T-helper 1 cell treated with Interleukin-12 subunit alpha and Interleukin-12 subunit beta and Interleukin-4 antibody, amounts not matched to agents 30 μg/mL and 1 μg/mL, for 36 hours (primary cell): Measurements from ENCODE around the gene SDF2L1.

Experiments
- H3K27ac Mint-ChIP-seq: one replicate; pipeline ENCODE4 v1.8.0; 2021; ENCODE audit warnings: mild to moderate bottlenecking, mixed read lengths
- H3K27me3 Mint-ChIP-seq: one replicate; pipeline ENCODE4 v1.8.0; 2021; ENCODE audit warnings: low read depth, mixed read lengths
- H3K36me3 Mint-ChIP-seq: one replicate; pipeline ENCODE4 v1.8.0; 2021; ENCODE audit warnings: low read depth, mixed read lengths
- H3K4me1 Mint-ChIP-seq: one replicate; pipeline ENCODE4 v1.8.0; 2021; ENCODE audit warnings: low read depth, mixed read lengths
- H3K4me3 Mint-ChIP-seq: one replicate; pipeline ENCODE4 v1.8.0; 2021; ENCODE audit warnings: mild to moderate bottlenecking, moderate library complexity, mixed read lengths
- H3K9me3 Mint-ChIP-seq: one replicate; pipeline ENCODE4 v1.8.0; 2021; ENCODE audit warnings: mixed read lengths

The SDF2L1 gene

GRCh38 chr22:21679383-21679782, 37.3 kb downstream of the SDF2L1 start:
- peaks cover 3% of the 10 kb centered on the region for H3K36me3 Mint-ChIP-seq
- no peaks in the 10 kb centered on the region for H3K27me3 Mint-ChIP-seq
- H3K27ac Mint-ChIP-seq: no peak overlapping the region
- no peaks in the 10 kb centered on the region for H3K4me1 Mint-ChIP-seq
- no peak overlapping the region for H3K4me3 Mint-ChIP-seq
- no peaks in the 10 kb centered on the region for H3K9me3 Mint-ChIP-seq

- H3K4me3 Mint-ChIP-seq: no peak overlapping the region
- H3K4me1 Mint-ChIP-seq: no peaks in the 10 kb centered on the region
- H3K27ac Mint-ChIP-seq: no peak overlapping the region
- peaks cover 3% of the 10 kb centered on the region for H3K36me3 Mint-ChIP-seq
- no peaks in the 10 kb centered on the region for H3K27me3 Mint-ChIP-seq
- no peaks in the 10 kb centered on the region for H3K9me3 Mint-ChIP-seq
Observed at GRCh38 chr22:21680830-21681565, 38.9 kb downstream of the SDF2L1 start.

- Mint-ChIP-seq H3K27me3 (no peaks in the 10 kb centered on the region), H3K36me3 (peaks cover 3% of the 10 kb centered on the region), H3K4me3 (no peak overlapping the region), H3K9me3 (no peaks in the 10 kb centered on the region), H3K4me1 (no peaks in the 10 kb centered on the region), H3K27ac (no peak overlapping the region)
Observed at GRCh38 chr22:21681566-21682370, 39.7 kb downstream of the SDF2L1 start.

- Mint-ChIP-seq H3K36me3 (peaks cover 3% of the 10 kb centered on the region), H3K27me3 (no peaks in the 10 kb centered on the region), H3K4me1 (no peaks in the 10 kb centered on the region), H3K4me3 (no peak overlapping the region), H3K27ac (no peak overlapping the region), H3K9me3 (no peaks in the 10 kb centered on the region)
Observed at GRCh38 chr22:21682385-21683175, 40.5 kb downstream of the SDF2L1 start.

- Mint-ChIP-seq H3K36me3 (peaks cover 3% of the 10 kb centered on the region), H3K27ac (no peak overlapping the region), H3K27me3 (no peaks in the 10 kb centered on the region), H3K4me3 (no peak overlapping the region), H3K4me1 (no peaks in the 10 kb centered on the region), H3K9me3 (no peaks in the 10 kb centered on the region)
Observed at GRCh38 chr22:21683401-21683811, 41.3 kb downstream of the SDF2L1 start.

- Mint-ChIP-seq H3K36me3 (peaks cover 4% of the 10 kb centered on the region), H3K4me1 (peaks cover 2% of the 10 kb centered on the region), H3K27ac (no peak overlapping the region), H3K9me3 (no peaks in the 10 kb centered on the region), H3K27me3 (no peaks in the 10 kb centered on the region), H3K4me3 (no peak overlapping the region)
Observed at GRCh38 chr22:21684492-21685163, 42.5 kb downstream of the SDF2L1 start.

GRCh38 chr22:21685164-21685513, 43.0 kb downstream of the SDF2L1 start:
- Mint-ChIP-seq H3K27me3 (no peaks in the 10 kb centered on the region), H3K36me3 (peaks cover 5% of the 10 kb centered on the region), H3K4me3 (no peak overlapping the region), H3K4me1 (peaks cover 2% of the 10 kb centered on the region), H3K27ac (no peak overlapping the region), H3K9me3 (no peaks in the 10 kb centered on the region)

GRCh38 chr22:21686193-21686608, 44.1 kb downstream of the SDF2L1 start:
- H3K36me3 Mint-ChIP-seq: peaks cover 9% of the 10 kb centered on the region
- H3K27me3 Mint-ChIP-seq: no peaks in the 10 kb centered on the region
- no peak overlapping the region for H3K27ac Mint-ChIP-seq
- no peak overlapping the region for H3K4me3 Mint-ChIP-seq
- H3K9me3 Mint-ChIP-seq: no peaks in the 10 kb centered on the region
- peaks cover 5% of the 10 kb centered on the region for H3K4me1 Mint-ChIP-seq

GRCh38 chr22:21686634-21687393, 44.7 kb downstream of the SDF2L1 start:
- no peak overlapping the region for H3K4me3 Mint-ChIP-seq
- H3K27me3 Mint-ChIP-seq: no peaks in the 10 kb centered on the region
- H3K4me1 Mint-ChIP-seq: peaks cover 5% of the 10 kb centered on the region
- no peak overlapping the region for H3K27ac Mint-ChIP-seq
- no peaks in the 10 kb centered on the region for H3K9me3 Mint-ChIP-seq
- H3K36me3 Mint-ChIP-seq: peaks cover 11% of the 10 kb centered on the region

GRCh38 chr22:21687685-21688259, 45.7 kb downstream of the SDF2L1 start:
- Mint-ChIP-seq H3K36me3 (peaks cover 11% of the 10 kb centered on the region), H3K4me1 (peaks cover 5% of the 10 kb centered on the region), H3K27ac (no peak overlapping the region), H3K27me3 (no peaks in the 10 kb centered on the region), H3K4me3 (no peak overlapping the region), H3K9me3 (no peaks in the 10 kb centered on the region)

- Mint-ChIP-seq H3K4me3 (no peak overlapping the region), H3K27me3 (no peaks in the 10 kb centered on the region), H3K9me3 (no peaks in the 10 kb centered on the region), H3K27ac (no peak overlapping the region), H3K36me3 (peaks cover 10% of the 10 kb centered on the region), H3K4me1 (peaks cover 5% of the 10 kb centered on the region)
Observed at GRCh38 chr22:21688341-21688705, 46.2 kb downstream of the SDF2L1 start.

GRCh38 chr22:21688706-21689381, 46.7 kb downstream of the SDF2L1 start:
- Mint-ChIP-seq H3K36me3 (peaks cover 8% of the 10 kb centered on the region), H3K9me3 (no peaks in the 10 kb centered on the region), H3K4me1 (peaks cover 5% of the 10 kb centered on the region), H3K27ac (no peak overlapping the region), H3K4me3 (no peak overlapping the region), H3K27me3 (no peaks in the 10 kb centered on the region)

- Mint-ChIP-seq H3K36me3 (peaks cover 12% of the 10 kb centered on the region), H3K4me3 (no peak overlapping the region), H3K27me3 (no peaks in the 10 kb centered on the region), H3K9me3 (no peaks in the 10 kb centered on the region), H3K27ac (no peak overlapping the region), H3K4me1 (peaks cover 5% of the 10 kb centered on the region)
Observed at GRCh38 chr22:21690401-21690801, 48.3 kb downstream of the SDF2L1 start.
